KMS-11 (cell line): ENCODE data around the gene TUBA8.

Experiments used
- H2AFZ ChIP-seq: fragments of 200-600 bp; sonication (generic); 2 replicates; pipeline ENCODE4 v1.6.1; 2016; ENCODE audit warnings: antibody characterized with exemption, mixed run types, low read depth
- H3K27ac ChIP-seq: fragments of 200-600 bp; sonication (generic); 2 replicates; pipeline ENCODE4 v1.6.1; 2016; ENCODE audit warnings: mild to moderate bottlenecking, mixed run types
- H3K27me3 ChIP-seq: fragments of 200-600 bp; sonication (generic); 2 replicates; pipeline ENCODE4 v1.6.1; 2017; ENCODE audit warnings: mild to moderate bottlenecking, low read depth, mixed run types, moderate library complexity; ENCODE audit not compliant: insufficient read depth
- H3K36me3 ChIP-seq: fragments of 200-600 bp; sonication (generic); 2 replicates; pipeline ENCODE4 v1.6.1; 2017; ENCODE audit warnings: mild to moderate bottlenecking, mixed run types; ENCODE audit not compliant: insufficient read depth
- H3K4me1 ChIP-seq: fragments of 200-600 bp; sonication (generic); 2 replicates; pipeline ENCODE4 v1.6.1; 2016; ENCODE audit warnings: mild to moderate bottlenecking, low read depth, mixed run types; ENCODE audit not compliant: poor library complexity, severe bottlenecking
- H3K4me2 ChIP-seq: fragments of 200-600 bp; sonication (generic); 2 replicates; pipeline ENCODE4 v1.7.0; 2016; ENCODE audit warnings: mild to moderate bottlenecking, mixed run types
- H3K4me3 ChIP-seq: fragments of 200-600 bp; sonication (generic); IDR thresholded peaks from 2 replicates; pipeline ENCODE4 v1.6.1; 2017; ENCODE audit warnings: low read depth, low read length, mixed read lengths; ENCODE audit not compliant: insufficient read depth
- H3K79me2 ChIP-seq: fragments of 200-600 bp; sonication (generic); 2 replicates; pipeline ENCODE4 v1.6.1; 2016; ENCODE audit warnings: low read depth, mixed run types; ENCODE audit not compliant: insufficient read depth
- H3K9ac ChIP-seq: fragments of 200-600 bp; sonication (generic); 2 replicates; pipeline ENCODE4 v1.6.1; 2016; ENCODE audit warnings: mild to moderate bottlenecking, mixed run types
- H4K20me1 ChIP-seq: fragments of 200-600 bp; sonication (generic); 2 replicates; pipeline ENCODE4 v1.6.1; 2016; ENCODE audit warnings: mild to moderate bottlenecking, mixed run types; ENCODE audit not compliant: insufficient read depth
- TF ChIP-seq, protein P1 (sequence below): fragments of 200-600 bp; sonication (generic); conservative IDR thresholded peaks from 2 replicates; pipeline ENCODE4 v1.6.1; 2017; ENCODE audit warnings: low read depth, mild to moderate bottlenecking, antibody characterized with exemption, low read length, moderate library complexity, mixed read lengths

TUBA8 gene

DNA sequence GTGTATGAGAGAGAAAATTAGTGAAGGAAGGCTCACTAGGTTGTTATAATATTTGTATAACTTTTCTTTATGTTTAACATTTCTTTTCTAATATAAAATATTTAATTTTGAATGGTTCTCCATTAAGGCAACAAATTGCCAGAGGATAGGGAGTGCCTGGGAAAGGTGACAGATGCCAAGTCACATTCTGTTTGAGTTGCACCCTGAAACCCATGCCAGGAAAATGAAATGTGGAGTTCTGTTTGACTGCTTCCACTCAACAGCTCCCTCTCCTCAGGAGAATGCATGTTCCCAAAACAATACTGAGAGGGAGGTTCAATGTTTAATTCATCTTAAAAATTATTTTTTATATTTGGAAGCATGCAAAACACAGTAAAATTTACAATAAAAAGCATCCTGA, 33.5 kb downstream of the TUBA8 start:
- Histone ChIP-seq H3K79me2 (no peaks in the 10 kb centered on the region), H3K4me3 (no peak overlapping the region), H3K27me3 (no peaks in the 10 kb centered on the region), H3K36me3 (no peaks in the 10 kb centered on the region), H4K20me1 (no peaks in the 10 kb centered on the region), H3K4me2 (no peak overlapping the region), H3K9ac (no peak overlapping the region), H3K27ac (no peak overlapping the region), H2AFZ (no peak overlapping the region), H3K4me1 (peaks cover 4% of the 10 kb centered on the region)
- TF ChIP-seq, protein P1, sequence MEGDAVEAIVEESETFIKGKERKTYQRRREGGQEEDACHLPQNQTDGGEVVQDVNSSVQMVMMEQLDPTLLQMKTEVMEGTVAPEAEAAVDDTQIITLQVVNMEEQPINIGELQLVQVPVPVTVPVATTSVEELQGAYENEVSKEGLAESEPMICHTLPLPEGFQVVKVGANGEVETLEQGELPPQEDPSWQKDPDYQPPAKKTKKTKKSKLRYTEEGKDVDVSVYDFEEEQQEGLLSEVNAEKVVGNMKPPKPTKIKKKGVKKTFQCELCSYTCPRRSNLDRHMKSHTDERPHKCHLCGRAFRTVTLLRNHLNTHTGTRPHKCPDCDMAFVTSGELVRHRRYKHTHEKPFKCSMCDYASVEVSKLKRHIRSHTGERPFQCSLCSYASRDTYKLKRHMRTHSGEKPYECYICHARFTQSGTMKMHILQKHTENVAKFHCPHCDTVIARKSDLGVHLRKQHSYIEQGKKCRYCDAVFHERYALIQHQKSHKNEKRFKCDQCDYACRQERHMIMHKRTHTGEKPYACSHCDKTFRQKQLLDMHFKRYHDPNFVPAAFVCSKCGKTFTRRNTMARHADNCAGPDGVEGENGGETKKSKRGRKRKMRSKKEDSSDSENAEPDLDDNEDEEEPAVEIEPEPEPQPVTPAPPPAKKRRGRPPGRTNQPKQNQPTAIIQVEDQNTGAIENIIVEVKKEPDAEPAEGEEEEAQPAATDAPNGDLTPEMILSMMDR: no peak

DNA sequence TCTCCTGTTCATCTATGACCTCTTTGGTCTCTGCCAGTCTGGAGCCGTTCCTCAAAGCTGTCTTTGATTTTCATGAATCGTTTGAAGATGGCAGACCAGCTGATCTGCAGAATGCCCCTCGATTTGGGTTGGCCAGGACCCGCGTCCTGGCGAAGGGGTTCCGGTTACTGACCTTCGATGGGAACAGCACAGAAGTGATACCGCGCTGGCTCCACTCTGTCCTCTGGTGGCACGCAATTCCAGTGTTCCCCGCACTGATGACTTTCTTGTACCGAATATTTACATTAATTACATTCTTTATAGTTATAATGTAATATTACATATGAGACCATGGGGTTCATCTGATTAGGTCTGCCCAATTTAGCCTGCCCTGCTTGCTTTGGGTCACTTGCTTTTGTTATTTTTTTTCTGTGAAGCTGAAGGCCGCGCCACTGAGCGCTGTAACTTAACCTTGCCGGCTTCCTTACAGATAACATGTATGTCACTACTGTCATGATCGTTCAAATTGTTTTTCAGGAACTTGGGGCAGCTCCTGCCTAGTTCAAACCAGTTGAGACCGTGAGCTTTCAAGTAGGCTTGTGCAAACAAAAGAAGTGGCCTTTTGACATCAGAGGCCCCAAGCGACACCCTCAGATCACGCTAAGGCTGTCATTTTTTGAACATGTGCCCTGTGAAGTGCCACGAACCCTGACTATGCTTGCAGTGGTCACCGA, 35.2 kb downstream of the TUBA8 start:
- no peak overlapping the region for H3K9ac ChIP-seq
- H2AFZ ChIP-seq: no peak overlapping the region
- no peaks in the 10 kb centered on the region for H3K27me3 ChIP-seq
- H3K4me3 ChIP-seq: no peak overlapping the region
- TF ChIP-seq, protein P1: no peak
- H4K20me1 ChIP-seq: no peaks in the 10 kb centered on the region
- H3K79me2 ChIP-seq: no peaks in the 10 kb centered on the region
- H3K4me2 ChIP-seq: no peak overlapping the region
- no peak overlapping the region for H3K27ac ChIP-seq
- H3K36me3 ChIP-seq: no peaks in the 10 kb centered on the region
- H3K4me1 ChIP-seq: peaks cover 14% of the 10 kb centered on the region

DNA sequence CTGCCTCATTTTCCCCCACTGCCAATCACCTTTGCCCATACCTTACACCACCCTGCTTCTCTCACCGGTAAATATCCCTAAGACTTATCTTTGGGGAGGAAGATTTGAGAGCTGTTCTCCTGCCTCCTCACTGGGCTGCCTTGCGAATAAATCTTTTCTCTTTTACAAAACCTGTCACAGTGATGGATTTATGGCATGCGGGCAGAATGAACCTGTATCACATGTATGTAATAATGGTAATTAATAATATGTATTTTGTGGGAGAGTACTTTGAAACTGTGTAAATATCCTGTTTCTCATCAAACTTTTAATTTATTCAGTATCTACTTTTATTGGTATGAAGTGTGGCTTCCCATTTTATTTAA, 35.8 kb downstream of the TUBA8 start:
- Histone ChIP-seq H3K4me1 (peaks cover 14% of the 10 kb centered on the region), H3K27ac (no peak overlapping the region), H3K4me2 (no peak overlapping the region), H3K36me3 (no peaks in the 10 kb centered on the region), H3K27me3 (no peaks in the 10 kb centered on the region), H2AFZ (no peak overlapping the region), H3K9ac (no peak overlapping the region), H4K20me1 (no peaks in the 10 kb centered on the region), H3K79me2 (no peaks in the 10 kb centered on the region), H3K4me3 (no peak overlapping the region)
- TF ChIP-seq, protein P1: no peak

DNA sequence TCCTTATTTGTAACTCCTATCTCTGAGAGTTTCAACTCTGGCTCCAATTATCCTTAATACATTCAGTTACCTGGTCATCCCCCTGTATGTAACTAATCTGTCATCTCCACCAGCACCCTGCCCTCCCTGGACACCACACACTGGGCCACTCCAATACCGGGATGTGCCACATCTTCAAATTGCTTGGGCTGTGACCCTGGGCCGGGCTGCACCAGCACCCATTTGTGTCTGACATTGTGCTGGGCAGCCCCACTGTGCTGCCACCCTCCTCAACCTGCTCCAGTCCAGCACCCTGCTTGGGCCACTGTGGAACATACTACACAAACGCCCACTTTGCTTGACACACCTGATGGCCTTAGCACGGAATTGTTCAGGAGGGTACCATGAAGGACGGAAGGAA, 37.2 kb downstream of the TUBA8 start:
- H3K4me2 ChIP-seq: no peak overlapping the region
- H3K36me3 ChIP-seq: no peaks in the 10 kb centered on the region
- H3K27me3 ChIP-seq: no peaks in the 10 kb centered on the region
- no peak overlapping the region for H2AFZ ChIP-seq
- H4K20me1 ChIP-seq: no peaks in the 10 kb centered on the region
- peaks cover 14% of the 10 kb centered on the region for H3K4me1 ChIP-seq
- H3K9ac ChIP-seq: no peak overlapping the region
- no peak overlapping the region for H3K27ac ChIP-seq
- TF ChIP-seq, protein P1: no peak
- H3K4me3 ChIP-seq: no peak overlapping the region
- H3K79me2 ChIP-seq: no peaks in the 10 kb centered on the region
